HG03432 (cell line): ENCODE results near the gene TDRD3.

Source experiments
- ATAC-seq: cut with Tn5 transposase; IDR thresholded peaks from one replicate; pipeline ENCODE4 v1.9.1; 2021; ENCODE audit warnings: mild to moderate bottlenecking, moderate library complexity; ENCODE audit not compliant: unreplicated experiment

The TDRD3 gene

DNA sequence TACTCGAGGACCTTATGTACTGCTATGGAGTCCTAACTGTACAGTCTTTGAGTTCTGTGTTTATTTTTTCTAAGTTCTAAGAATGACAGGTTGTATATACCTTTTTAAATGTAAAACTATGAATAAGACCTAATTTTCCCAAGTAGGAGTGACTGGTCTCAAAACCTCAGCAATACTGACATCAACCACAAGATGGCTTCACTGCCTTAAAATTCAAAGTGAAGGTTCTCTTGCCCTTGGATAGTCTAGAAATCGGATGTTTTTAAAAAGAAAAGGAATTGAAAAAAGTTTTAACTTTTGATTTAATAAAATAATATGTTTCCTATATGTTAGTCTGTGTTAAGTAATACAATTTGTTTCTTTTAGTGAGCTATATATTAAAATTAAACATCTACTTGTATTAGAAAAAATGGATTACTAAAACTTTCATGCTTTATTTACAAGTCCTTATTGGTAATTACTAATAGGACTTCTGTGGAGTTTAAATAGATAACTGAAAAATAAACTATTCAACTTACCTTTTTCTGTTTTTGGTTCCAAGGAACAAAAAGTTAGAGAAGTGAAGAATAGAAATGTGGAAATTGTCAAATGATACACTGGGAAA is 52.0 kb downstream of the TDRD3 start:
- ATAC-seq: peak; percentile 88

GRCh38 chr13:60453490-60453889 is 56.5 kb downstream of the TDRD3 start:
- no peak for ATAC-seq

DNA sequence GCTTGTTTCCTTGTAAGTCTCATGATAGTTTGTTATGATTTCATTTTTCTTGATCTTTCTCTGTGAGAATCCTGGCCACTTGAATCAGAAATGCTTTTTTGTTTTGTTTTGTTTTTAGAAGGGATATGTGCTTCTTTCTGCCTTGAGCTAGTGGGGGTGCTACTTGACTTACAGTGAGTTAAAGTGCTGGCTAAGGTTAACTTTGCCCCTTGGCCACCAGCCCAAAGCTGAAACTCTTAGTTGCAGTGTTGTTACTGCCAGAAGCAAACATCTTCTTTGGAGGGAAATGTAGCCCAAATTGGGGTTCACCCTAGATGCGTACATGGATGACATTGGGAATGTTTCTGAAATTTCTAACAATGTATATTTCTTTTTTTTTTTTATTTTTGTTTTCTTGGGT is 57.4 kb downstream of the TDRD3 start:
- ATAC-seq: no peak

GRCh38 chr13:60463787-60464186 is 66.8 kb downstream of the TDRD3 start:
- no peak for ATAC-seq

- ATAC-seq: no peak
These were observed 70.1 kb downstream of the TDRD3 start for GRCh38 chr13:60467098-60467497.

DNA sequence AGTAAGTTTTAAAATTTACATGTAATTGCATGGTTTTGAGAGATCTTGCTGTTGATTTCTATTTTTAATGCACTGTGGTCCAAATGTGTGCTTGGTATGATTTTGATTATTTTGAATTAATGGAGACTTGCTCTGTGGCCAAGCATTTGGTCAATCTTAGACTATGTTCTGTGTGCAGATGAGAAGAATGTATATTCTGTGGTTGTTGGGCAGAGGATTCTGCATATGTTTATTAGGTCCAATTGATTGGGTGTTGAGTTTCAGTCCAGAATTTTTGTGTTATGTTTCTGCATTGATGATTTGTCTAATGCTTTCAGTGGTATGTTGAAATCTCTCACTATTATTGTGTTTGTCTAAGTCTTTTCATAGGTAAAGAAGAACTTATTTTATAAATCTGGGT is 82.3 kb downstream of the TDRD3 start:
- ATAC-seq: no peak

DNA sequence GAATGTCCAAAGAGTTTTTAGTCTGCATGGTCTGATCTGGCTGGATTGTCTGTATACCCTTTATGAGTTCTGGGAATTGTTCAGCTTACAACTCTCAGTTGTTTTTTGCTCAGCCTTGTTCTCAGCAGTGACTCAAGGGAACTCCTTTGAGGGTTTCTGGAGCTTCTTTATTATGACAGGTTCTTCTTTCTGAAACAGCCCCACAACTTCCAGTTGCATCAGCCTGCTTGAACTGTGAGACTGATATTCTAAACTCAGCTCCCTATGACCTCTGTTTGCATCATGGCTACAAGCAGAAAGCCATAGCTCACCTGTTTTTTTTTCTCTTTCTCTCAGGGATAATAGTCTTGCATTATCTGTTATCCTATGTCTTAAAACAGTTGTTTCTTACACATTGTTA is 85.0 kb downstream of the TDRD3 start:
- no peak for ATAC-seq

GRCh38 chr13:60484865-60485264 is 87.8 kb downstream of the TDRD3 start:
- no peak for ATAC-seq

- ATAC-seq: no peak
These were observed 94.5 kb downstream of the TDRD3 start for GRCh38 chr13:60491531-60491930.

DNA sequence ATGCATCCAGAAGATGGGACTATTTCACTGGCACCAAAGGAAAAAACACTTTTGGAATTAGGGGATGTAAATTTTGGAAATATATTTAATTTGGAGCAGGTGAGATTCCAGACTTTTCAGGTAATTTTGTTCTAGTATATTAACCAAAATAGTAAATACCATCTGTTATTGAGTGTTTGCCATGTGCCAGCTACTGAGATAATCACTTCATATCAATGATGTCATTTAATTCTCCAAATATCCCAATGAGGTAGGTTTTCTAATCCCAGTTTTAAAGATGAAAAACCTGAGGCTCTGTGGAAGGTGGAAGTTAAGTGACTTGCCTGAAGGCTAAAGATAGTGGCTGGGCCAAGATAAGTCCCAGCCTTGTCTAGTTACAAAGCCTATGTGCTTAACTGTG is 95.2 kb downstream of the TDRD3 start:
- ATAC-seq: no peak

GRCh38 chr13:60494296-60494695 is 97.3 kb downstream of the TDRD3 start:
- ATAC-seq: peak; percentile 72

DNA sequence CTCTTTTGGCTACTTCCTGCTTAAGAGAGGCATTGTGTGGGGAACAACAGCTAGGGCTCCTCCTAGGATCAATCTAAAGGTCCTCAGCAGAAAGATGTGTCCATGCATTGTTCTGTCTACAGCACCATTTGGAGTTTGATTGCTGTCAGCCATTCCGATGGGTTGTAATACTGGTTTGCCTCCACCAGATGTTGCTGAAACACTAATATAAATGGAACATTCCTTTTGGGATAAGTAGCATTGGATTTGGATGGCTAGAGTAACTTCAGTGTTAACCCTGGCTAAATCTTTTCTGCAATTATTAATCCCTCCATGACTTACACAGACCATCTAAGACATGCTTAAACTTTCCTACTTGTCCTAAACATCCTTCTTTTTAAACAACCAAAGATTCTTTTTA is 104.2 kb downstream of the TDRD3 start:
- no peak for ATAC-seq

DNA sequence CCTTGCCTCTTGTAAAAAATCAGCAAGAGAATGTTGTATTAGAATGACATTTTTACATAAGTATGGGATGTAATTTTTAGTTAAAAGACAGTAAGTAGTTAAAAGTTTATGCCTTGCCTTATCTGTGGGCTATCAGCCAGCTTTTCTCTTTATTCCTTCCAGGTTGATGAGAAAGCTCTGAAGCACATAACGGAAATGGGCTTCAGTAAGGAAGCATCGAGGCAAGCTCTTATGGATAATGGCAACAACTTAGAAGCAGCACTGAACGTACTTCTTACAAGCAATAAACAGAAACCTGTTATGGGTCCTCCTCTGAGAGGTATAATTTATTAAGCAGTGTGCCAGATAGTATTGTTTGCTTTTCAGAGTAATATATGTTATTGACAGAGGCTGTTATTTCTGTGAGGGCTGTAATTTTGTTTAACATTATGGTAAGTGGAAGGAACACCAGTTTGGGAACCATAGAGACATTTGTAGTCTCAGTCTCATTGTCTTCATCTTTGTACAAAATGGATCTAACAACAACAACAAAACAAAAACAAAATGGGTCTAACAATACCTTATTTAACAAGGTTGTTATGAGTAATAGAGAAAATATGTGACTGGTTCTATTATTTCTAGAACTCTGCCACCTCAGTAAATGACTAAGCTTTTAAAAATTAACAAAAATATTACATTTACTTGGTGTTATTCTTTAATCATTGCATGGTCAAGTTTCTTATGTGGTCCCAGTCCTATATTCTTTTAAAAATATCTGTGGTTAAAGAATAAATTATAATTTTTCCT is 112.8 kb downstream of the TDRD3 start:
- ATAC-seq: no peak

- no peak for ATAC-seq
These were observed 114.6 kb downstream of the TDRD3 start for GRCh38 chr13:60511637-60512036.

DNA sequence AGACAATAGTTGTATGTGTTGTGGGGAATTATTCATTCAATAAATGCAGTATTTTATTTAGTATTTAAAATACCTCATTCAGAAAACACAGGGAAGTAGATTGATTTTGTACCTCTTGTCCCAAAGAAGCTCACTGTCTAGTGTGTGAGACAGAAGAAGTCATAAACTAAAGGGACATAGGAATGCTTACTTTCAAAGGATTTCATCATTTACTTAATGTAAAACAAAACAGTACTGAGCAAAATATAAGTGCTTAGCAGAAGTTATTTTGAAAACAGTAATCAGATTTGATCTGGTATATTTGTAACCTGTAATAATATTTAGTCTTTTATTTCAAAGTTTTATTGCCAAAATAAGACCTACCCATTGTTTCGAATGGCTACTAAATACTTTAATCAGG is 117.9 kb downstream of the TDRD3 start:
- ATAC-seq: no peak

GRCh38 chr13:60519496-60519895 is 122.5 kb downstream of the TDRD3 start:
- ATAC-seq: no peak

DNA sequence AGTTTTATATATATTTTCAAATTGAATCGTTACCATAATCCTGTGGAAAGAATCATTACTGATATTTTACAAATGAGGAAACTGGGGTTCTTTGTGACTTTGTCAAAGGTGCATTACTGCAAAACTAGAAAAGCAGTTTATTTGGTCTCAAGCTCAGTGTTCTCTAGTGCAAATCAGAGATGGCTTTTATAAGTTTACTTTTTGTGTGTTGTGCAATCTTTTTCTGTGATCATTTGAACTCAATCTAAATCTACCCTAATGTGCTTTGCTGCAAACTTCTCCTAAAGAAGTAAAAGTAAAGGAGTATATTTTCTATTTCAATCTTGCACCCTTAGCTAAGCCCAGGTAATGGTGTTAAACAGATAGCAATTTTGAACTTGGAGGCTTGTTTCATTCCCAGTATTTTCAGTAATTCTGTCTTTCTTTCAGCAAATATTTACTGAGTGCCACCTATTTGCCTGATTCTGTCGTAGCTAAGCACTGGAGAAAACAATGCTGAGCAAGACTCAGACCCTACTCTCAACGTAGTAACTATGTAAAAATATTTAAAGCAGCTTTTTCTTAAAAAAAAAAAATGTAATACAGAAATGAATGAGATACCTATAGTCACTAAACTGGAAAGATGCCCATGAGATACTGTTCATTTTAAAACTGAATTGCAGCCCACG is 124.0 kb downstream of the TDRD3 start:
- no peak for ATAC-seq

GRCh38 chr13:60538566-60538965 is 141.5 kb downstream of the TDRD3 start:
- no peak for ATAC-seq

- no peak for ATAC-seq
These were observed 143.3 kb downstream of the TDRD3 start for GRCh38 chr13:60540276-60540675.

GRCh38 chr13:60562096-60562780 is 165.2 kb downstream of the TDRD3 start:
- ATAC-seq: no peak

DNA sequence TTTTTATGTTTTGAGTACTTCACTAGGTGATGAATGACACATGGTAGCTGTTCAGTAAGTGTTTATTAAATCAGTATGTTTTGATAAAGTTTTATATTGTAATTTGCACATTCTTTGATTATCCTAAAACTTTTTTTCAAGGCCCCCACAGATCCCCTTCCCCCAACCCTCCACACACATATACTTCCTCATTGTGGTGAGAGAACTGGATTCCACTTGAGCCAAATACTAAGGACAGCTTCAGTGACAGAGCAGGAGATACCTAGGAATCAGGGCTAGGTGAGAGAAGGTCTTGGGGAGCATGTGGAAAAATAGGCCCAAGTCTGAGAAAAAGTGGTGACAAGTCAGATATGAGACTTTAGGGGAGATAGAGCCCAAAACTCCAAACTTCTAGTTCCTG is 174.6 kb downstream of the TDRD3 start:
- no peak for ATAC-seq
